NB4 (cell line): ENCODE results near the gene MAP2K3.

Experiments
- MYC ChIP-seq: IDR thresholded peaks from 2 replicates; pipeline ENCODE4 v1.6.1; 2011; ENCODE audit warnings: low read depth, low read length
- POLR2A ChIP-seq: IDR thresholded peaks from 2 replicates; pipeline ENCODE4 v1.6.1; 2011; ENCODE audit warnings: mild to moderate bottlenecking; ENCODE audit not compliant: insufficient read length; ENCODE audit errors: extremely low read depth
- TF ChIP-seq, protein P1 (sequence below): IDR thresholded peaks from one replicate; pipeline ENCODE4 v1.5.1; 2012; ENCODE audit warnings: low read depth, low read length

DNA sequence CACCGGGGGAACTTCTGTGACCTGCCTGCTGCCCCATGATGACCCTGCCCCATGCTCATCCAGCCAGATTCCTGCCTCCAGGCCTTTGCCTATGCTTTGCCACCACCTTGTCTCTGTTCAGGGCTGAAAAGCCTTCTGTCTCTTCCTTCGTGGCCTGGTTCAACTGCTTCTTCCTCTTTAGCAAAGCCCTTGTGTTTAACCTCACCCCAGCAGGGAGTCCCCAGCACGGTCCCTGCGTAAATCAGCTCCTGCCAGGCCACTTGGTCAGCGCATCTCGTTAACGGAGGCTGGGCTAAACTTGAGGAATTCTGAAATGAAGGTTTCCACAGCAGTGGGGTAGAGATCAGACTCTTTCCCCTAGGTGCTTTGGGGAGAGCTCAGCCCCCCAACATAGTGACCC, 75.5 kb downstream of the MAP2K3 start:
- TF ChIP-seq POLR2A (no peak), MYC (0 out of 2 replicates have a peak, but pooled peaks have one; percentile 17)
- TF ChIP-seq, protein P1, sequence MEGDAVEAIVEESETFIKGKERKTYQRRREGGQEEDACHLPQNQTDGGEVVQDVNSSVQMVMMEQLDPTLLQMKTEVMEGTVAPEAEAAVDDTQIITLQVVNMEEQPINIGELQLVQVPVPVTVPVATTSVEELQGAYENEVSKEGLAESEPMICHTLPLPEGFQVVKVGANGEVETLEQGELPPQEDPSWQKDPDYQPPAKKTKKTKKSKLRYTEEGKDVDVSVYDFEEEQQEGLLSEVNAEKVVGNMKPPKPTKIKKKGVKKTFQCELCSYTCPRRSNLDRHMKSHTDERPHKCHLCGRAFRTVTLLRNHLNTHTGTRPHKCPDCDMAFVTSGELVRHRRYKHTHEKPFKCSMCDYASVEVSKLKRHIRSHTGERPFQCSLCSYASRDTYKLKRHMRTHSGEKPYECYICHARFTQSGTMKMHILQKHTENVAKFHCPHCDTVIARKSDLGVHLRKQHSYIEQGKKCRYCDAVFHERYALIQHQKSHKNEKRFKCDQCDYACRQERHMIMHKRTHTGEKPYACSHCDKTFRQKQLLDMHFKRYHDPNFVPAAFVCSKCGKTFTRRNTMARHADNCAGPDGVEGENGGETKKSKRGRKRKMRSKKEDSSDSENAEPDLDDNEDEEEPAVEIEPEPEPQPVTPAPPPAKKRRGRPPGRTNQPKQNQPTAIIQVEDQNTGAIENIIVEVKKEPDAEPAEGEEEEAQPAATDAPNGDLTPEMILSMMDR, result no peak
